Breast epithelium (tissue), 4 donors: ENCODE data around the gene MAN1A1. TPM values are rescaled to one million over a fixed set of nuclear protein-coding genes. Genes with fewer than 3 reads are reported as not detected.

Experiments
- DNase-seq, 2 donors: peaks; one replicate each; pipeline ENCODE4 v3.0.0-alpha.2; 2019; ENCODE audit warnings: low spot score in 2 of 2
- H3K27ac ChIP-seq, 2 donors: fragments of 200-600 bp; sonication (generic) in 1 of 2; one replicate each; pipeline ENCODE4 v1.5.1; 2016 to 2019; ENCODE audit warnings: mild to moderate bottlenecking in 1 of 2
- H3K27me3 ChIP-seq, 2 donors: fragments of 200-600 bp; sonication (generic) in 1 of 2; one replicate each; pipeline versions ENCODE4 v1.5.1 to v1.6.0; 2017 to 2019; ENCODE audit warnings: control low read depth in 1 of 2, mild to moderate bottlenecking in 1 of 2
- H3K36me3 ChIP-seq: fragments of 200-600 bp; one replicate; pipeline ENCODE4 v1.5.1; 2019
- H3K4me1 ChIP-seq, 2 donors: fragments of 200-600 bp; sonication (generic); one replicate each; pipeline ENCODE4 v1.5.1; 2016 to 2019; ENCODE audit warnings: control low read depth in 1 of 2
- H3K4me3 ChIP-seq, 3 donors: fragments of 200-600 bp; sonication (generic); 1 replicate in 2 of 3; 2 replicates in 1 of 3; pipeline ENCODE4 v1.5.1; 2016 to 2019; ENCODE audit warnings: mild to moderate bottlenecking in 3 of 3, moderate library complexity in 2 of 3
- H3K9me3 ChIP-seq, 2 donors: fragments of 200-600 bp; sonication (generic) in 1 of 2; one replicate each; pipeline ENCODE4 v1.5.1; 2016 to 2019; ENCODE audit warnings: control low read depth in 1 of 2
- POLR2A ChIP-seq: fragments of 450-650 bp; IDR thresholded peaks from one replicate; pipeline ENCODE4 v1.6.1; 2016; ENCODE audit warnings: antibody characterized with exemption, mild to moderate bottlenecking, moderate library complexity
- POLR2AphosphoS5 ChIP-seq, 3 donors: sonication (generic); formaldehyde crosslinking; IDR thresholded peaks; one replicate each; pipeline ENCODE4 v1.6.1; 2017; ENCODE audit warnings: antibody characterized with exemption in 3 of 3
- intact Hi-C: fragments of 100-400 bp; cut with DNase I; formaldehyde crosslinking; loops from one replicate; pipeline ENCODE4 v1.15.1; 2023; ENCODE audit warnings: low total_unique reads
- total RNA-seq, 3 donors: library from RNA; depleted of rRNA; stranded (reverse); fragments of >200 nt; gene quantifications; one replicate each; pipeline ENCODE4 v1.1.0, GENCODE V29; 2016
- TF ChIP-seq, protein P1 (sequence below), 3 donors: fragments of 450-650 bp; IDR thresholded peaks; one replicate each; pipeline ENCODE4 v1.5.1; 2016 to 2017; ENCODE audit warnings: antibody characterized with exemption in 3 of 3, mild to moderate bottlenecking in 3 of 3, moderate library complexity in 3 of 3

MAN1A1 gene
- total RNA-seq, 3 donors from 2014 or later = 81.2 to 481 (median 104) TPM

DNA sequence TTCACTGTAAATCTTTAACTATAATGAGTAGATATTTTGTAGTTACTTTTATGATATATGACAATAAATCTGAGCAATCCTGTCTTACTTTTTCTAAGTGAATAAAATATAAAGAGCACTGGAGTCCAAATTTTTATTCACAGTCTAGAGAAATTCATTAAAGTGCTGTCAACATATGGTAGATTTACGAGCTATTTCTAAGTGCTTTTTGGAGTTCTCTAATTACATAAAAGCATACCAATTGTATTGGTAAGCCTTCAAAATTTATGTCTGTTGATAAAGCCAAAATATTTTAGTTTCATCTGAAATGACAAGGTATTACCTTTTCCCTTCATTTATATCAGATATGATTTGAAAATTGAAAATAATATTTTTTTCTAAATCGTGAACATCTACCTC lies 75.4 kb downstream of the MAN1A1 start:
- Histone ChIP-seq H3K4me3 (no peak overlapping the region), H3K4me1 (no peaks in the 10 kb centered on the region), H3K27me3 (no peaks in the 10 kb centered on the region), H3K36me3 (no peaks in the 10 kb centered on the region), H3K9me3 (peaks cover 0 to 5% of the 10 kb centered on the region in 2 donors), H3K27ac (no peak overlapping the region)
- no peak for DNase-seq
- TF ChIP-seq POLR2AphosphoS5 (IDR thresholded peaks at IDR 0.05) (no peak), POLR2A (no peak)
- TF ChIP-seq, protein P1, sequence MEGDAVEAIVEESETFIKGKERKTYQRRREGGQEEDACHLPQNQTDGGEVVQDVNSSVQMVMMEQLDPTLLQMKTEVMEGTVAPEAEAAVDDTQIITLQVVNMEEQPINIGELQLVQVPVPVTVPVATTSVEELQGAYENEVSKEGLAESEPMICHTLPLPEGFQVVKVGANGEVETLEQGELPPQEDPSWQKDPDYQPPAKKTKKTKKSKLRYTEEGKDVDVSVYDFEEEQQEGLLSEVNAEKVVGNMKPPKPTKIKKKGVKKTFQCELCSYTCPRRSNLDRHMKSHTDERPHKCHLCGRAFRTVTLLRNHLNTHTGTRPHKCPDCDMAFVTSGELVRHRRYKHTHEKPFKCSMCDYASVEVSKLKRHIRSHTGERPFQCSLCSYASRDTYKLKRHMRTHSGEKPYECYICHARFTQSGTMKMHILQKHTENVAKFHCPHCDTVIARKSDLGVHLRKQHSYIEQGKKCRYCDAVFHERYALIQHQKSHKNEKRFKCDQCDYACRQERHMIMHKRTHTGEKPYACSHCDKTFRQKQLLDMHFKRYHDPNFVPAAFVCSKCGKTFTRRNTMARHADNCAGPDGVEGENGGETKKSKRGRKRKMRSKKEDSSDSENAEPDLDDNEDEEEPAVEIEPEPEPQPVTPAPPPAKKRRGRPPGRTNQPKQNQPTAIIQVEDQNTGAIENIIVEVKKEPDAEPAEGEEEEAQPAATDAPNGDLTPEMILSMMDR (IDR thresholded peaks at IDR 0.05) = no peak
- intact Hi-C loops = no loop called here

DNA sequence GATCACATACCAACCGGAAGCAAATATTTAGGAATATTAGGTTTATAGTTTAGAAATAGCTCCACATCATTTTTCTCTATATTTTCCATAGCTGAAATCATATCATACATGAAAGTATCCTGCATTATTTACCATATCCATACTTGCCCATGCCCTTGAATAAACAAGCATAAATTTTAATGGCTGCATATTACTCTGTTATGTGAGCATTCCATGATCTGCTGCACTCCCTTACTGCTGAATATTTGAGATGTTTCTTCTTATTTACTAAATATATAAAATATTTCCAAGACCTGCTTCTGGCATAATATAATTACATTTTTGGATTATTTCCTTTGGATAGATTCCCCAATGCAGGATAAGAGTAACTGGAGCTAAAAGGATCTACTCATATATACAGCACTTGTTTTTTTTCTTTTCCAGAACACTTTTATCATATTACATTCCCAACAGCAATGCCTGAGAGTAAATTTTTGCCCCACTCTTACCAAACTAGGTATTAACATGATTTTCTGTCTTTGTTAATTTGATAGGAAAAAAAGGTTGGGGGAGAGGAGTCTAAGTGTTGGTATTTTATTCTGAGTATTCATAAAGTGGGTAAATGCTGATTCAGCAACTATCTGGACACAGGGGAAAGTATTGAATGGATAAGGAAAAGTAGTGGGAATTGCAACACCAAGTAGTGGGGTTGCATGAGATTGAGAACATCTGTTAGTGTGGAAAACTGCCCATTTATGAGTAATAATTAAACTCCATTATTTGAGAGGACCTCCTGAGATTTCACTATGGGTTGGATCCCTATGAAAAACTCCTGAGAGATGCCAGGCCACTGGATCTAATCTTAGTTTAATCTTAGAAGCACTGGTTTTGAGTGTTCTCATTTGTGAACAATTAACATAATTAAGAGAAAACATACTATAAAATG lies 76.0 kb downstream of the MAN1A1 start:
- TF ChIP-seq, protein P1 (IDR thresholded peaks at IDR 0.05) = no peak
- TF ChIP-seq POLR2A (no peak), POLR2AphosphoS5 (IDR thresholded peaks at IDR 0.05) (no peak)
- intact Hi-C loops = no loop called here
- Histone ChIP-seq H3K4me3 (no peak overlapping the region), H3K36me3 (no peaks in the 10 kb centered on the region), H3K27me3 (no peaks in the 10 kb centered on the region), H3K9me3 (peaks cover 0 to 5% of the 10 kb centered on the region in 2 donors), H3K27ac (no peak overlapping the region), H3K4me1 (no peaks in the 10 kb centered on the region)
- no peak for DNase-seq

DNA sequence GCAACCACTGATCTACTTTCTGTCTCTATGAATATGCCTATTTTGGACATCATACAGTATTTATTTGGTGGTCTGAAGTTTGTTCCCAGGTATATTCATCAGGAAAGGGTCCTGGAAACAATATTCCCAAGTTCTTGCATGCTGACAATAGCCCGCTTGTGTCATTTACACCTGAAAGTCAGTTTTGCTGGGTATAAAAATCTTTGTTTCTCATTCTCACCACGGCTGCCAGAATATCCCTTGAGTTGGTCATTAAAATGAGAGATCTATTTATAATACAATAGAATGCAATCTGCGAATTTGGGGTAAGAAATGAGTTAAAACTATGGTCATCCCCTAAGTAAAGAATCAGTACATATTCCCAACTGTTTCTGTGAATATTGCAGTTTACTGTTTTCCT lies 79.0 kb downstream of the MAN1A1 start:
- Histone ChIP-seq H3K36me3 (no peaks in the 10 kb centered on the region), H3K4me1 (no peaks in the 10 kb centered on the region), H3K9me3 (peaks cover 0 to 5% of the 10 kb centered on the region in 2 donors), H3K27ac (no peak overlapping the region), H3K27me3 (no peaks in the 10 kb centered on the region), H3K4me3 (no peak overlapping the region)
- DNase-seq = no peak
- intact Hi-C loops = no loop called here
- TF ChIP-seq, protein P1 (IDR thresholded peaks at IDR 0.05) = no peak
- no peak for TF ChIP-seq POLR2AphosphoS5 (IDR thresholded peaks at IDR 0.05)
- TF ChIP-seq POLR2A = no peak

DNA sequence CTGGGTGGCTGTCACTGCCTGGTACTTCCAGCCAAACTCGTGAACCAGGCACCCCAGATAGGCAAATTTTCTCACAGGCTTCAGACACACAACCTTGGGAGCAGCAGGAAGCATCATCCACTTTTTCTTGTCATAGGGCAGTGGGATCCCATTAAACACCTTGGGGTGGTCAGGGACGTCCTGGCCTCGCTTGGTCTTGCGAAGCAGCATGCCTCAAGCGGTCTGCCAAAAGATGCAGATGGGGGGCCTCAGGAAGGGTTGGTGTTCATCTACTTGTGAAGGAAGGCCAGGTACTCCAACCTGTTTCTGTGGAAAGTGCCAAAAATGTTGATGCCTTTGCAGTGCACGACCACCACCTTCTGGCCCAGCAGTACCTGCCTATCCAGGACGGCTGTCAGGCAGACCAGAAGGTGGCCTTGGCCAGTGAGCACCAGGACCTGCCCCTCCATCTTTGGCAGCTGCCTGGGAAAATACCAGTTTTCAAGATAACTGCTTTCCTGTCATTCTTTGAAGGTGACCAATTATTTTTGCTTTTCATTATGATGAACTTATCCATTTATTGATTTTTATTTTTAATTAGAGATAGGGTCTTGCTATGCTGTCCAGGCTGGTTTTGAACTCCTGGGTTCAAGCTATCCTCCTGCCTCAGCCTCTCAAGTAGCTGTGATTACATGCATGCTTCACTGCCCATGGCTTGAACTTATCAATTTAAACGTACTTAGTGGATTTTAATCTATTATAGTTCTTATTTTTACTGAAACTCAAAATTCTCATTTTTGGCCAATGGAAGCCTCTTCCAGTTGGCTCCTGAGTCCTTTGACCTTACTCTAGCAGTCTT lies 80.1 kb downstream of the MAN1A1 start:
- Histone ChIP-seq H3K27ac (no peak overlapping the region), H3K4me3 (no peak overlapping the region), H3K36me3 (no peaks in the 10 kb centered on the region), H3K4me1 (no peaks in the 10 kb centered on the region), H3K9me3 (peaks cover 0 to 5% of the 10 kb centered on the region in 2 donors), H3K27me3 (no peaks in the 10 kb centered on the region)
- TF ChIP-seq, protein P1 (IDR thresholded peaks at IDR 0.05) = no peak
- no peak for TF ChIP-seq POLR2AphosphoS5 (IDR thresholded peaks at IDR 0.05)
- no peak for TF ChIP-seq POLR2A
- intact Hi-C loops = no loop called here
- no peak for DNase-seq
